A673 (cell line): Measurements from ENCODE around the gene SREBF1. TPM values are rescaled to one million over a fixed set of nuclear protein-coding genes. Genes with fewer than 3 reads are reported as not detected.

Source experiments
- BruUV-seq: library from RNA; stranded (reverse); fragments of 400-500 nt; replicated peaks from 2 replicates; lab custom pipeline; 2021; lab: Mats Ljungman, UMichigan
- CTCF ChIA-PET: fragments of 300-600 bp; sonication (Branson Sonifier 250); formaldehyde crosslinking; loops from one replicate; lab custom pipeline; 2022; ENCODE audit warnings: antibody characterized with exemption; lab: Charles Lee
- POLR2A ChIA-PET: fragments of 300-600 bp; sonication (Branson Sonifier 250); formaldehyde crosslinking; loops from one replicate; lab custom pipeline; 2022; ENCODE audit warnings: antibody characterized with exemption; ENCODE audit not compliant: low non-redundant PET; lab: Charles Lee
- DNase-seq: peaks from one replicate; pipeline ENCODE4 v3.0.0-alpha.2; 2015; ENCODE audit warnings: low spot score
- H3K27ac ChIP-seq: fragments of 200-600 bp; sonication (generic); 2 replicates; pipeline ENCODE4 v1.5.1; 2016; ENCODE audit warnings: mixed run types, low read depth, mild to moderate bottlenecking, mixed read lengths, antibody characterized with exemption, low read length; ENCODE audit not compliant: poor library complexity, severe bottlenecking
- H3K27me3 ChIP-seq: fragments of 200-600 bp; sonication (generic); replicated peaks from 2 replicates; pipeline ENCODE4 v1.6.1; 2017; ENCODE audit warnings: mixed run types, low read depth, mild to moderate bottlenecking, mixed read lengths, antibody characterized with exemption, low read length; ENCODE audit not compliant: insufficient read depth, poor library complexity
- H3K36me3 ChIP-seq: fragments of 200-600 bp; sonication (generic); 2 replicates; pipeline ENCODE4 v1.6.1; 2016; ENCODE audit warnings: mixed run types, mild to moderate bottlenecking, mixed read lengths, antibody characterized with exemption, low read length; ENCODE audit not compliant: insufficient read depth, poor library complexity, severe bottlenecking
- H3K4me1 ChIP-seq: fragments of 200-600 bp; sonication (generic); 2 replicates; pipeline ENCODE4 v1.6.1; 2017; ENCODE audit warnings: mixed run types, mild to moderate bottlenecking, mixed read lengths, antibody characterized with exemption, low read length; ENCODE audit not compliant: insufficient read depth, poor library complexity, severe bottlenecking
- H3K4me3 ChIP-seq: fragments of 200-600 bp; sonication (generic); 2 replicates; pipeline ENCODE4 v1.5.1; 2016; ENCODE audit warnings: low read depth, mixed run types, mild to moderate bottlenecking, mixed read lengths, low read length; ENCODE audit not compliant: poor library complexity, severe bottlenecking
- H3K9me3 ChIP-seq: fragments of 200-600 bp; sonication (generic); 2 replicates; pipeline ENCODE4 v1.6.1; 2016; ENCODE audit warnings: mixed run types, low read depth, mild to moderate bottlenecking, mixed read lengths, antibody characterized with exemption, low read length; ENCODE audit not compliant: poor library complexity, severe bottlenecking
- CTCF ChIP-seq: fragments of 300-800, 200-600 bp; sonication (generic); conservative IDR thresholded peaks from 2 replicates; pipeline ENCODE4 v1.5.1; 2017; ENCODE audit warnings: low read depth, mild to moderate bottlenecking, antibody characterized with exemption, low read length, moderate library complexity, mixed read lengths
- EZH2 ChIP-seq: fragments of 200-600 bp; sonication (generic); IDR thresholded peaks from 2 replicates; pipeline ENCODE4 v1.6.1; 2017; ENCODE audit warnings: borderline replicate concordance, low read depth, mild to moderate bottlenecking, mixed read lengths, antibody characterized with exemption, low read length; ENCODE audit not compliant: poor library complexity, severe bottlenecking
- intact Hi-C: fragments of 100-400 bp; cut with micrococcal nuclease; formaldehyde crosslinking; loops from one replicate; pipeline ENCODE4 v1.10.0; 2022; ENCODE audit not compliant: unreplicated experiment
- total RNA-seq: library from RNA; stranded (reverse); gene quantifications from 2 replicates; pipeline ENCODE4 v1.2.3, GENCODE V29; 2021

The SREBF1 gene
- total RNA-seq, 1 experiment from 2014 or later, result 240 TPM

- TF ChIP-seq CTCF, result no peak
- no peak for TF ChIP-seq EZH2
- intact Hi-C loops, result no loop called here
- H3K4me1 ChIP-seq, result peaks cover 32% of the 10 kb centered on the region
- H3K4me3 ChIP-seq, result no peak overlapping the region
- no peaks in the 10 kb centered on the region for H3K36me3 ChIP-seq
- no TSS peak for BruUV-seq
- no peaks in the 10 kb centered on the region for H3K9me3 ChIP-seq
- no peak overlapping the region for H3K27ac ChIP-seq
- no peaks in the 10 kb centered on the region for H3K27me3 ChIP-seq
- POLR2A ChIA-PET, result no interaction called here
- CTCF ChIA-PET, result no interaction called here
- no peak for DNase-seq
Measured at GRCh38 chr17:17770632-17771044, 66.1 kb downstream of the SREBF1 start.

- intact Hi-C loops, result no loop called here
- TF ChIP-seq CTCF, result no peak
- TF ChIP-seq EZH2, result no peak
- ChIA-PET CTCF (no interaction called here), POLR2A (no interaction called here)
- Histone ChIP-seq H3K27ac (peak overlapping the region; percentile 12), H3K27me3 (no peaks in the 10 kb centered on the region), H3K4me3 (no peak overlapping the region), H3K36me3 (no peaks in the 10 kb centered on the region), H3K9me3 (no peaks in the 10 kb centered on the region), H3K4me1 (peaks cover 38% of the 10 kb centered on the region)
- no peak for DNase-seq
- no TSS peak for BruUV-seq
Measured at GRCh38 chr17:17769869-17770631, 66.7 kb downstream of the SREBF1 start.

GRCh38 chr17:17768424-17769088 lies 68.2 kb downstream of the SREBF1 start:
- H3K4me3 ChIP-seq, result no peak overlapping the region
- peak overlapping the region; percentile 43 for H3K27ac ChIP-seq
- TF ChIP-seq EZH2 (no peak), CTCF (no peak)
- DNase-seq, result no peak
- peaks cover 39% of the 10 kb centered on the region for H3K4me1 ChIP-seq
- BruUV-seq, result no TSS peak
- intact Hi-C loops, result no loop called here
- no peaks in the 10 kb centered on the region for H3K36me3 ChIP-seq
- ChIA-PET CTCF (no interaction called here), POLR2A (no interaction called here)
- no peaks in the 10 kb centered on the region for H3K9me3 ChIP-seq
- H3K27me3 ChIP-seq, result no peaks in the 10 kb centered on the region
